ENCODE data around the gene CIDEA. TPM values are rescaled to one million over a fixed set of nuclear protein-coding genes. Genes with fewer than 3 reads are reported as not detected.

Gene CIDEA
- total and polyA plus RNA-seq, 2 donors from 2014 or later, result not detected

- intact Hi-C loops (cut with DNase I), result no loop called here
- no peak for FAIRE-seq
- DNase-seq, result no peak
- Histone ChIP-seq H3K36me3 (ENCODE audit: control insufficient read depth in 2 of 3, insufficient read depth in 3 of 3, low read length in 3 of 3) (no peaks in the 10 kb centered on the region), H3K27me3 (ENCODE audit: control insufficient read depth, insufficient read depth, low read length) (peaks cover 3% of the 10 kb centered on the region), H3K4me3 (ENCODE audit: low read length in 3 of 3) (no peak overlapping the region), H3K4me1 (ENCODE audit: control insufficient read depth in 2 of 3, insufficient read depth in 2 of 3, low read depth in 1 of 3, low read length in 3 of 3) (no peaks in the 10 kb centered on the region), H3K9me3 (ENCODE audit: control insufficient read depth in 2 of 3, insufficient read depth in 1 of 3, low read length in 3 of 3) (no peaks in the 10 kb centered on the region), H3K27ac (ENCODE audit: low read depth in 2 of 2, low read length in 2 of 2) (no peak overlapping the region), H3K9ac (ENCODE audit: low read length in 3 of 3) (no peak overlapping the region)
- TF ChIP-seq, protein P1, sequence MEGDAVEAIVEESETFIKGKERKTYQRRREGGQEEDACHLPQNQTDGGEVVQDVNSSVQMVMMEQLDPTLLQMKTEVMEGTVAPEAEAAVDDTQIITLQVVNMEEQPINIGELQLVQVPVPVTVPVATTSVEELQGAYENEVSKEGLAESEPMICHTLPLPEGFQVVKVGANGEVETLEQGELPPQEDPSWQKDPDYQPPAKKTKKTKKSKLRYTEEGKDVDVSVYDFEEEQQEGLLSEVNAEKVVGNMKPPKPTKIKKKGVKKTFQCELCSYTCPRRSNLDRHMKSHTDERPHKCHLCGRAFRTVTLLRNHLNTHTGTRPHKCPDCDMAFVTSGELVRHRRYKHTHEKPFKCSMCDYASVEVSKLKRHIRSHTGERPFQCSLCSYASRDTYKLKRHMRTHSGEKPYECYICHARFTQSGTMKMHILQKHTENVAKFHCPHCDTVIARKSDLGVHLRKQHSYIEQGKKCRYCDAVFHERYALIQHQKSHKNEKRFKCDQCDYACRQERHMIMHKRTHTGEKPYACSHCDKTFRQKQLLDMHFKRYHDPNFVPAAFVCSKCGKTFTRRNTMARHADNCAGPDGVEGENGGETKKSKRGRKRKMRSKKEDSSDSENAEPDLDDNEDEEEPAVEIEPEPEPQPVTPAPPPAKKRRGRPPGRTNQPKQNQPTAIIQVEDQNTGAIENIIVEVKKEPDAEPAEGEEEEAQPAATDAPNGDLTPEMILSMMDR (IDR thresholded peaks at IDR 0.05; ENCODE audit: borderline replicate concordance, extremely low read depth, insufficient read depth), result no peak
Observed at GRCh38 chr18:12245793-12246135, 8.4 kb upstream of the CIDEA start.

- H3K9me3 ChIP-seq (ENCODE audit: control insufficient read depth in 2 of 3, insufficient read depth in 1 of 3, low read length in 3 of 3), result no peaks in the 10 kb centered on the region
- H3K9ac ChIP-seq (ENCODE audit: low read length in 3 of 3), result no peak overlapping the region
- H3K4me1 ChIP-seq (ENCODE audit: control insufficient read depth in 2 of 3, insufficient read depth in 2 of 3, low read depth in 1 of 3, low read length in 3 of 3), result no peaks in the 10 kb centered on the region
- no peak overlapping the region for H3K27ac ChIP-seq (ENCODE audit: low read depth in 2 of 2, low read length in 2 of 2)
- intact Hi-C loops (cut with DNase I), result no loop called here
- H3K27me3 ChIP-seq (ENCODE audit: control insufficient read depth, insufficient read depth, low read length), result peaks cover 3% of the 10 kb centered on the region
- H3K4me3 ChIP-seq (ENCODE audit: low read length in 3 of 3), result no peak overlapping the region
- no peaks in the 10 kb centered on the region for H3K36me3 ChIP-seq (ENCODE audit: control insufficient read depth in 2 of 3, insufficient read depth in 3 of 3, low read length in 3 of 3)
- DNase-seq (peak in 3 of 5 donors; percentile 28 to 43 (median 39)), FAIRE-seq (no peak)
- TF ChIP-seq, protein P1 (IDR thresholded peaks at IDR 0.05; ENCODE audit: borderline replicate concordance, extremely low read depth, insufficient read depth), result no peak
Observed at GRCh38 chr18:12246849-12247808, 7.0 kb upstream of the CIDEA start.

DNA sequence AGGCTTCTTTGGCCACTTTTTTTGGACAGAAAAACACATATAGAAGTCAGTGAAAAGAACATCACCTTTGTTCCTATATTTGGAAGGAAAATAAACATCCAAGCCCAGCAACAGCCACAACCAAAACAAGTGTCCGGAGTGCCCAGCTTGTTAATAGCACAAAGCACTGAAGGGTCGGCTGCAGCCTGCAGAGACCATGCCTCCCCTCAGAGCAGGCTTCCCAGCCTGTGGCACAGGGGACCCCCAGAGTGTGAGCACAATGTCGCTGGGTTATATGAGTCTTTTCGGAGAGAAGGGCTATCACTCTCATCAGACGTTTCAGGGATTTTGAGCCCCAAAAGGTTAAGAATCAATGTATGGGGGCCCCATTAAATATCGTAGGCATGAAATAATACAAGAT, 6.2 kb upstream of the CIDEA start:
- H3K27me3 ChIP-seq (ENCODE audit: control insufficient read depth, insufficient read depth, low read length), result peaks cover 7% of the 10 kb centered on the region
- FAIRE-seq (no peak), DNase-seq (no peak)
- H3K9ac ChIP-seq (ENCODE audit: low read length in 3 of 3), result no peak overlapping the region
- no peak overlapping the region for H3K4me3 ChIP-seq (ENCODE audit: low read length in 3 of 3)
- H3K27ac ChIP-seq (ENCODE audit: low read depth in 2 of 2, low read length in 2 of 2), result no peak overlapping the region
- no peaks in the 10 kb centered on the region for H3K36me3 ChIP-seq (ENCODE audit: control insufficient read depth in 2 of 3, insufficient read depth in 3 of 3, low read length in 3 of 3)
- H3K4me1 ChIP-seq (ENCODE audit: control insufficient read depth in 2 of 3, insufficient read depth in 2 of 3, low read depth in 1 of 3, low read length in 3 of 3), result no peaks in the 10 kb centered on the region
- no peaks in the 10 kb centered on the region for H3K9me3 ChIP-seq (ENCODE audit: control insufficient read depth in 2 of 3, insufficient read depth in 1 of 3, low read length in 3 of 3)
- intact Hi-C loops (cut with DNase I), result no loop called here
- TF ChIP-seq, protein P1 (IDR thresholded peaks at IDR 0.05; ENCODE audit: borderline replicate concordance, extremely low read depth, insufficient read depth), result no peak
